Endometrial microvascular endothelial cells (primary cell): ENCODE results near the gene ZNF862. TPM values are rescaled to one million over a fixed set of nuclear protein-coding genes. Genes with fewer than 3 reads are reported as not detected.

Experiments used
- in situ Hi-C: cut with HindIII; loops from 2 replicates; pipeline ENCODE4 v1.10.0; 2017; ENCODE audit warnings: low sequenced_read_pairs, low pct_unique_long_range_greater_than_20kb; ENCODE audit errors: inconsistent ontology term
- total RNA-seq: library from RNA; depleted of rRNA; stranded (reverse); fragments of >200 nt; gene quantifications from one replicate; pipeline ENCODE4 v1.2.3, GENCODE V29; 2015; ENCODE audit errors: inconsistent ontology term

ZNF862 gene
- total RNA-seq, 1 donor from 2014 or later, result 11.1 TPM

GRCh38 chr7:149806726-149807125, 31.4 kb upstream of the ZNF862 start:
- in situ Hi-C loops, result no loop called here

GRCh38 chr7:149808311-149808710, 29.9 kb upstream of the ZNF862 start:
- in situ Hi-C loops, result no loop called here

GRCh38 chr7:149809215-149809614, 29.0 kb upstream of the ZNF862 start:
- in situ Hi-C loops, result no loop called here

GRCh38 chr7:149811221-149811620, 27.0 kb upstream of the ZNF862 start:
- in situ Hi-C loops, result no loop called here

GRCh38 chr7:149811831-149812490, 26.2 kb upstream of the ZNF862 start:
- in situ Hi-C loops, result no loop called here

GRCh38 chr7:149813254-149814035, 24.7 kb upstream of the ZNF862 start:
- in situ Hi-C loops, result no loop called here

GRCh38 chr7:149814494-149814893, 23.7 kb upstream of the ZNF862 start:
- in situ Hi-C loops, result no loop called here

GRCh38 chr7:149815121-149815520, 23.1 kb upstream of the ZNF862 start:
- in situ Hi-C loops, result no loop called here

GRCh38 chr7:149815661-149816266, 22.4 kb upstream of the ZNF862 start:
- in situ Hi-C loops, result no loop called here

- in situ Hi-C loops, result no loop called here
Measured at GRCh38 chr7:149816267-149816751, 21.9 kb upstream of the ZNF862 start.

- in situ Hi-C loops, result no loop called here
Measured at GRCh38 chr7:149816794-149817193, 21.4 kb upstream of the ZNF862 start.

- in situ Hi-C loops, result no loop called here
Measured at GRCh38 chr7:149817301-149817771, 20.8 kb upstream of the ZNF862 start.

- in situ Hi-C loops, result no loop called here
Measured at GRCh38 chr7:149817836-149818535, 20.2 kb upstream of the ZNF862 start.

- in situ Hi-C loops, result no loop called here
Measured at GRCh38 chr7:149818536-149818840, 19.7 kb upstream of the ZNF862 start.

GRCh38 chr7:149819141-149819960, 18.8 kb upstream of the ZNF862 start:
- in situ Hi-C loops, result no loop called here

- in situ Hi-C loops, result no loop called here
Measured at GRCh38 chr7:149819961-149820340, 18.2 kb upstream of the ZNF862 start.

GRCh38 chr7:149820622-149821190, 17.5 kb upstream of the ZNF862 start:
- in situ Hi-C loops, result no loop called here
